CD4-positive, alpha-beta T cell (primary cell): ENCODE measurements around the gene CEP72. TPM values are rescaled to one million over a fixed set of nuclear protein-coding genes. Genes with fewer than 3 reads are reported as not detected.

ENCODE experiments used
- ATAC-seq: fragments of 200-7000 bp; cut with Tn5 transposase; one replicate; pipeline ENCODE4 v1.10.0; 2022; ENCODE audit warnings: mild to moderate bottlenecking; ENCODE audit not compliant: poor library complexity
- CTCF ChIA-PET: fragments of 350-600 bp; sonication (Branson Sonifier 250); formaldehyde crosslinking; loops from one replicate; lab custom pipeline; 2021; ENCODE audit warnings: antibody characterized with exemption, inconsistent platforms; lab: Charles Lee
- POLR2A ChIA-PET: fragments of 350-600 bp; sonication (Branson Sonifier 250); formaldehyde crosslinking; loops from one replicate; lab custom pipeline; 2021; ENCODE audit warnings: antibody characterized with exemption, inconsistent platforms; lab: Charles Lee
- DNase-seq, 14 experiments: peaks; one replicate each; pipeline ENCODE4 v3.0.0-alpha.2; 2013 to 2020; ENCODE audit warnings: mixed read lengths in 2 of 14
- H3K27ac ChIP-seq, 2 donors: one replicate each; pipeline versions ENCODE4 v1.5.1 to v1.7.0; 2013; ENCODE audit warnings: low read length in 2 of 2, low read depth in 1 of 2, mild to moderate bottlenecking in 1 of 2
- H3K27me3 ChIP-seq, 2 experiments: 1 replicate in 1 of 2; 2 replicates in 1 of 2; pipeline versions ENCODE4 v1.6.1 to v1.7.0; 2013; ENCODE audit warnings: low read length in 2 of 2, control low read depth in 1 of 2, mild to moderate bottlenecking in 1 of 2, moderate library complexity in 1 of 2; ENCODE audit not compliant: insufficient read depth in 2 of 2, control insufficient read depth in 1 of 2
- H3K36me3 ChIP-seq: one replicate; pipeline ENCODE4 v1.6.1; 2013; ENCODE audit warnings: low read length, control low read depth; ENCODE audit not compliant: insufficient read depth
- H3K4me1 ChIP-seq: one replicate; pipeline ENCODE4 v1.6.1; 2013; ENCODE audit warnings: low read length, control low read depth; ENCODE audit not compliant: insufficient read depth
- H3K4me3 ChIP-seq: one replicate; pipeline ENCODE4 v1.5.1; 2013; ENCODE audit warnings: mild to moderate bottlenecking, low read length, moderate library complexity
- H3K9me3 ChIP-seq, 2 experiments: 1 replicate in 1 of 2; 2 replicates in 1 of 2; pipeline versions ENCODE4 v1.6.1 to v1.7.0; 2013; ENCODE audit warnings: low read length in 2 of 2, mild to moderate bottlenecking in 2 of 2, control low read depth in 1 of 2, moderate library complexity in 1 of 2; ENCODE audit not compliant: control insufficient read depth in 1 of 2, insufficient read depth in 1 of 2
- H3K27ac Mint-ChIP-seq: one replicate; pipeline ENCODE4 v1.8.0; 2020; ENCODE audit warnings: mixed read lengths
- H3K27me3 Mint-ChIP-seq: one replicate; pipeline ENCODE4 v1.8.0; 2021; ENCODE audit warnings: mixed read lengths
- H3K36me3 Mint-ChIP-seq: one replicate; pipeline ENCODE4 v1.8.0; 2021; ENCODE audit warnings: low read depth, mixed read lengths
- H3K4me1 Mint-ChIP-seq: one replicate; pipeline ENCODE4 v1.8.0; 2021; ENCODE audit warnings: low read depth, mixed read lengths
- H3K4me3 Mint-ChIP-seq: one replicate; pipeline ENCODE4 v1.8.0; 2020; ENCODE audit warnings: mild to moderate bottlenecking, mixed read lengths
- H3K9me3 Mint-ChIP-seq: one replicate; pipeline ENCODE4 v1.8.0; 2020; ENCODE audit warnings: mixed read lengths
- intact Hi-C, 2 experiments: fragments of 100-400 bp; cut with DNase I in 1 of 2; cut with micrococcal nuclease in 1 of 2; formaldehyde crosslinking; loops; one replicate each; pipeline versions ENCODE4 v1.15.1 to v1.9.0; 2023 to 2025; cut with DNase I, micrococcal nuclease
- total RNA-seq, 174 experiments: library from RNA in 2 of 174; stranded (reverse) in 2 of 174; gene quantifications; one replicate each; pipeline ENCODE4 v1.2.3 and lab custom pipeline; 2021 to 2026
- TF ChIP-seq, protein P1 (sequence below): fragments of 200-600 bp; IDR thresholded peaks from one replicate; pipeline ENCODE4 v1.8.0; 2022; ENCODE audit warnings: antibody characterized with exemption, mild to moderate bottlenecking

Gene CEP72
- total RNA-seq, 2 experiments from 2014 or later: 7.6 to 8.0 TPM

DNA sequence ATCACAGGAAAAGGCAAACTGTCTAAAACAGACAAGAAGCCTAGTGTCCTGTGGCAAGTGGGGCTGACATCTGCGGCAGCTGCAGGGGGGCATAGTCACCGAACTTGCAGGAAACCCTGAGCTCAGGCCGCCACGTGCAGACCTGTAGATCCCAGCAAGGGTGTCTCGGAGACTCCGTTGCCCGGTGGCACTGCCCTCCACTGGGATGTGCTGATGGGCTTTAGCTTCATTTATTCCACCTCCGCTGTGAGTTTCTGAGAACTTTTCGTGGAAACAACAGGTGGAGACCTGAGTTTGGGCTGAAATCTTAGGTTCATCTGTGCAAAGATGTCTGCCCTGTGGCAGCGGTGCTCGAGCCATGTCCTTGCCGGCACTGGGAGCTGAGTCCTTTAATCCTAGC lies 22.1 kb downstream of the CEP72 start:
- Mint-ChIP-seq H3K27ac (no peak overlapping the region), H3K9me3 (no peaks in the 10 kb centered on the region), H3K4me1 (no peaks in the 10 kb centered on the region), H3K27me3 (no peaks in the 10 kb centered on the region), H3K4me3 (no peak overlapping the region), H3K36me3 (peaks cover 52% of the 10 kb centered on the region)
- TF ChIP-seq, protein P1, sequence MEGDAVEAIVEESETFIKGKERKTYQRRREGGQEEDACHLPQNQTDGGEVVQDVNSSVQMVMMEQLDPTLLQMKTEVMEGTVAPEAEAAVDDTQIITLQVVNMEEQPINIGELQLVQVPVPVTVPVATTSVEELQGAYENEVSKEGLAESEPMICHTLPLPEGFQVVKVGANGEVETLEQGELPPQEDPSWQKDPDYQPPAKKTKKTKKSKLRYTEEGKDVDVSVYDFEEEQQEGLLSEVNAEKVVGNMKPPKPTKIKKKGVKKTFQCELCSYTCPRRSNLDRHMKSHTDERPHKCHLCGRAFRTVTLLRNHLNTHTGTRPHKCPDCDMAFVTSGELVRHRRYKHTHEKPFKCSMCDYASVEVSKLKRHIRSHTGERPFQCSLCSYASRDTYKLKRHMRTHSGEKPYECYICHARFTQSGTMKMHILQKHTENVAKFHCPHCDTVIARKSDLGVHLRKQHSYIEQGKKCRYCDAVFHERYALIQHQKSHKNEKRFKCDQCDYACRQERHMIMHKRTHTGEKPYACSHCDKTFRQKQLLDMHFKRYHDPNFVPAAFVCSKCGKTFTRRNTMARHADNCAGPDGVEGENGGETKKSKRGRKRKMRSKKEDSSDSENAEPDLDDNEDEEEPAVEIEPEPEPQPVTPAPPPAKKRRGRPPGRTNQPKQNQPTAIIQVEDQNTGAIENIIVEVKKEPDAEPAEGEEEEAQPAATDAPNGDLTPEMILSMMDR: no peak
- Histone ChIP-seq H3K9me3 (peaks cover 0 to 12% of the 10 kb centered on the region in 2 experiments), H3K4me3 (no peak overlapping the region), H3K36me3 (peaks cover 32% of the 10 kb centered on the region), H3K27ac (no peak overlapping the region), H3K4me1 (no peaks in the 10 kb centered on the region), H3K27me3 (no peaks in the 10 kb centered on the region)
- ATAC-seq (no peak), DNase-seq (no peak)
- ChIA-PET POLR2A (no interaction called here), CTCF (no interaction called here)
- intact Hi-C loops: no loop called here

DNA sequence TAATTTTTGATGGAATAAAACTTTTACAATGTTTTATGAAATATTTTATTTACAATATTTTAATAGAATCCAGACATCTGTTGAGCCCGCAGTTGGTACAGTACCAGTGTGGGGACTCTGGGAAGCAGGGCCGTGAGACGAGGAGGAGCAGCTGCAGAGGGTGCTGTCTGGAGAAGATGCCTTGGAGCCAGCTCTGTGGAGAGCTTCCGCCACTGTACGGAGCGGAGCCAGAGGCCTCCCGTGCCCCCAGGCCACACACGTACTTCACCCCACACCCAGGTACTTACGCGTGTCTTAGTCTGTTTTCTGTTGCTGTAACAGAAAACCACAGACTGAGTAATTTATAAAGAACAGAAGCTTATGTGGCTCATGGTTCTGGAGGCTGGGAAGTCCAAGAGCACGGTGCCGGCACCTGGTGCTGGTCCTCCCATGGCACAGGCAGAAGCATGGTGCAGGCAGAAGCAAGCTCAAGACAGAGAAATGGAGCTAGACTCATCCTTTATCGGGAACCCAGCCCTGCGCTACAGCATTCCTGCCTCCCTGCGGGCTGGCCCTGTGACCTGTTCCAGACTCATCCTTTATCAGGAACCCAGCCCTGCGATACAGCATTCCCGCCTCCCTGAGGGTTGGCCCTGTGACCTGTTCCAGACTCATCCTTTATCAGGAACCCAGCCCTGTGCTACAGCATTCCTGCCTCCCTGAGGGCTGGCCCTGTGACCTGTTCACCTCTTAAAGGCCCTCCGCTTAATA lies 23.3 kb downstream of the CEP72 start:
- Mint-ChIP-seq H3K4me3 (no peak overlapping the region), H3K4me1 (no peaks in the 10 kb centered on the region), H3K27ac (no peak overlapping the region), H3K9me3 (no peaks in the 10 kb centered on the region), H3K27me3 (no peaks in the 10 kb centered on the region), H3K36me3 (peaks cover 64% of the 10 kb centered on the region)
- TF ChIP-seq, protein P1: no peak
- DNase-seq (no peak), ATAC-seq (no peak)
- H3K4me1 ChIP-seq: no peaks in the 10 kb centered on the region
- H3K27me3 ChIP-seq: no peaks in the 10 kb centered on the region
- peaks cover 45% of the 10 kb centered on the region for H3K36me3 ChIP-seq
- no peak overlapping the region for H3K4me3 ChIP-seq
- CTCF ChIA-PET: no interaction called here
- intact Hi-C loops: no loop called here
- POLR2A ChIA-PET: no interaction called here
- H3K9me3 ChIP-seq: peaks cover 0 to 12% of the 10 kb centered on the region in 2 experiments
- no peak overlapping the region for H3K27ac ChIP-seq

DNA sequence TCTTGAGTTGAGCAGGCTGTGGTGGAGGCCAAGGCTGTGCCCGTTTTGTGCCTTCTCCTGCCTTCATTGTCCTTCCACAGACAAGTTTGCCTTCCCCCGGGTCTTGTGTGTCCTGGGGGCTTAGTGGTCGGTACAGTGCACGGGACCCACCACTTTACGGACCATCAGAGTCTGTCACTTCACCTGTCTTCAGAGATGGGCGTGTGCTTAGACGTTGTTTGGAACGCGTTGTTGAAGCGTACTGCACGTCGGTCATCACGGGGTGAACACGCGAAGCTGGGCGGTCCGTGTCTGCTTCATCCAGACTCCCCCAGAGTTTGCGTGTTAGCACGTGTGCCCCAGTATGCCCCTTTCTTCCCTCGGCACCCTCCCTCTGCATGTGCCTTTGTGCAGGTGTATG lies 24.8 kb downstream of the CEP72 start:
- Histone ChIP-seq H3K27me3 (no peaks in the 10 kb centered on the region), H3K4me3 (no peak overlapping the region), H3K36me3 (peaks cover 55% of the 10 kb centered on the region), H3K27ac (no peak overlapping the region), H3K9me3 (peaks cover 0 to 12% of the 10 kb centered on the region in 2 experiments), H3K4me1 (no peaks in the 10 kb centered on the region)
- ChIA-PET POLR2A (no interaction called here), CTCF (no interaction called here)
- no peak overlapping the region for H3K27ac Mint-ChIP-seq
- peaks cover 73% of the 10 kb centered on the region for H3K36me3 Mint-ChIP-seq
- H3K4me1 Mint-ChIP-seq: no peaks in the 10 kb centered on the region
- TF ChIP-seq, protein P1: no peak
- ATAC-seq (no peak), DNase-seq (no peak)
- intact Hi-C loops: no loop called here
- H3K9me3 Mint-ChIP-seq: no peaks in the 10 kb centered on the region
- no peaks in the 10 kb centered on the region for H3K27me3 Mint-ChIP-seq
- no peak overlapping the region for H3K4me3 Mint-ChIP-seq
